IMR-90 (cell line): Measurements from ENCODE around the gene GPLD1. TPM values are rescaled to one million over a fixed set of nuclear protein-coding genes. Genes with fewer than 3 reads are reported as not detected.
A peak's percentile ranks its signal among the peaks of the same experiment; 100 is the strongest.

ENCODE experiments used
- ATAC-seq: fragments of 200-7000 bp; cut with Tn5 transposase; 2 replicates; pipeline ENCODE4 v1.9.1; 2020; ENCODE audit warnings: low read depth, mild to moderate bottlenecking, moderate library complexity
- Bru-seq: library from RNA; stranded (reverse); fragments of 400-500 nt; gene quantifications from one replicate; lab custom pipeline; 2021; lab: Mats Ljungman, UMichigan
- BruChase-seq, 2 experiments: library from RNA; stranded (reverse); fragments of 400-500 nt; gene quantifications; one replicate each; lab custom pipeline; 2021; lab: Mats Ljungman, UMichigan
- BruUV-seq: library from RNA; stranded (reverse); fragments of 400-500 nt; replicated peaks from 2 replicates; lab custom pipeline; 2021; lab: Mats Ljungman, UMichigan
- CTCF ChIA-PET: fragments of 300-600 bp; formaldehyde crosslinking; extraction: SDS; loops from one replicate; lab custom pipeline; 2021; ENCODE audit warnings: antibody characterized with exemption; lab: Yijun Ruan, JAX
- POLR2A ChIA-PET: fragments of 300-600 bp; sonication (Branson Sonifier 250); formaldehyde crosslinking; loops from one replicate; lab custom pipeline; 2022; ENCODE audit warnings: antibody characterized with exemption; ENCODE audit not compliant: unreplicated experiment; lab: Charles Lee
- DNase-seq: peaks from one replicate; pipeline ENCODE4 v3.0.0; 2013
- H2AFZ ChIP-seq: replicated peaks from 2 replicates; pipeline ENCODE3; 2013; ENCODE audit warnings: low read length, mild to moderate bottlenecking; ENCODE audit not compliant: poor library complexity
- H2AK5ac ChIP-seq: 2 replicates; pipeline ENCODE4 v1.6.1; 2013; ENCODE audit warnings: low read depth, low read length, inconsistent platforms
- H2AK9ac ChIP-seq: replicated peaks from 2 replicates; pipeline ENCODE3; 2013; ENCODE audit warnings: mild to moderate bottlenecking, low read depth, low read length, moderate library complexity; ENCODE audit not compliant: poor library complexity
- H2BK120ac ChIP-seq: 2 replicates; pipeline ENCODE4 v1.6.1; 2013; ENCODE audit warnings: low read depth, low read length, inconsistent platforms
- H2BK15ac ChIP-seq: 3 replicates; pipeline ENCODE4 v1.6.1; 2013; ENCODE audit warnings: low read depth, low read length, inconsistent platforms
- H2BK20ac ChIP-seq: 2 replicates; pipeline ENCODE4 v1.6.1; 2013; ENCODE audit warnings: low read depth, mild to moderate bottlenecking, inconsistent platforms, low read length, moderate library complexity
- H2BK5ac ChIP-seq: 2 replicates; pipeline ENCODE4 v1.6.1; 2013; ENCODE audit warnings: mild to moderate bottlenecking, low read depth, low read length, inconsistent platforms; ENCODE audit not compliant: poor library complexity, severe bottlenecking
- H3K14ac ChIP-seq: replicated peaks from 2 replicates; pipeline ENCODE4 v1.6.1; 2013; ENCODE audit warnings: low read depth, low read length, inconsistent platforms
- H3K18ac ChIP-seq: 2 replicates; pipeline ENCODE4 v1.6.1; 2013; ENCODE audit warnings: low read depth, low read length, control low read depth
- H3K23ac ChIP-seq: 2 replicates; pipeline ENCODE4 v1.6.1; 2013; ENCODE audit warnings: low read depth, low read length, inconsistent platforms
- H3K27ac ChIP-seq: 2 replicates; pipeline ENCODE4 v1.5.1; 2013; ENCODE audit warnings: mild to moderate bottlenecking, control low read depth, low read length; ENCODE audit not compliant: insufficient read depth
- H3K27me3 ChIP-seq: 2 replicates; pipeline ENCODE4 v1.6.1; 2013; ENCODE audit warnings: low read length; ENCODE audit not compliant: control insufficient read depth, insufficient read depth
- H3K36me3 ChIP-seq: 2 replicates; pipeline ENCODE4 v1.6.1; 2013; ENCODE audit warnings: low read length, mixed read lengths; ENCODE audit not compliant: control insufficient read depth, insufficient read depth
- H3K4ac ChIP-seq: 2 replicates; pipeline ENCODE4 v1.6.1; 2013; ENCODE audit warnings: low read depth, low read length, inconsistent platforms
- H3K4me1 ChIP-seq: 2 replicates; pipeline ENCODE4 v1.6.1; 2013; ENCODE audit warnings: low read length, mixed read lengths; ENCODE audit not compliant: control insufficient read depth, insufficient read depth
- H3K4me2 ChIP-seq: 2 replicates; pipeline ENCODE4 v1.6.1; 2013; ENCODE audit warnings: low read depth, mild to moderate bottlenecking, control low read depth, low read length, moderate library complexity
- H3K4me3 ChIP-seq: 2 replicates; pipeline ENCODE4 v1.5.1; 2013; ENCODE audit warnings: low read depth, mild to moderate bottlenecking, control low read depth, low read length, moderate library complexity; ENCODE audit not compliant: insufficient read depth
- H3K56ac ChIP-seq: 2 replicates; pipeline ENCODE4 v1.6.1; 2013; ENCODE audit warnings: low read length, inconsistent platforms; ENCODE audit not compliant: insufficient read depth; ENCODE audit errors: extremely low read depth
- H3K79me1 ChIP-seq, 2 experiments: 2 replicates each; pipeline ENCODE4 v1.6.1; 2013; ENCODE audit warnings: low read length in 2 of 2, inconsistent platforms in 1 of 2, low read depth in 1 of 2
- H3K9ac ChIP-seq: 2 replicates; pipeline ENCODE4 v1.6.1; 2013; ENCODE audit warnings: low read depth, low read length, control low read depth
- H3K9me1 ChIP-seq: 2 replicates; pipeline ENCODE4 v1.6.1; 2013; ENCODE audit warnings: low read length, inconsistent platforms; ENCODE audit not compliant: insufficient read depth
- H3K9me3 ChIP-seq: 2 replicates; pipeline ENCODE4 v1.6.1; 2013; ENCODE audit warnings: low read length; ENCODE audit not compliant: control insufficient read depth, insufficient read depth
- H4K20me1 ChIP-seq: 2 replicates; pipeline ENCODE4 v1.6.1; 2013; ENCODE audit warnings: low read length, inconsistent platforms; ENCODE audit not compliant: insufficient read depth
- H4K5ac ChIP-seq: 2 replicates; pipeline ENCODE4 v1.6.1; 2013; ENCODE audit warnings: mild to moderate bottlenecking, low read depth, low read length, control low read depth
- H4K8ac ChIP-seq, 2 experiments: 2 replicates each; pipeline ENCODE4 v1.6.1; 2013; ENCODE audit warnings: low read depth in 2 of 2, low read length in 2 of 2, control low read depth in 1 of 2, inconsistent platforms in 1 of 2
- H4K91ac ChIP-seq: 2 replicates; pipeline ENCODE4 v1.6.1; 2013; ENCODE audit warnings: low read depth, low read length, inconsistent platforms; ENCODE audit not compliant: insufficient read depth
- BHLHE40 ChIP-seq: fragments of 150-350 bp; IDR thresholded peaks from 2 replicates; pipeline ENCODE4 v1.6.1; 2016; ENCODE audit warnings: mild to moderate bottlenecking, low read depth, low read length
- CEBPB ChIP-seq: IDR thresholded peaks from 2 replicates; pipeline ENCODE4 v1.6.1; 2012; ENCODE audit warnings: low read depth, low read length, improper control_type of control experiment
- CHD1 ChIP-seq: IDR thresholded peaks from 2 replicates; pipeline ENCODE4 v1.6.1; 2012; ENCODE audit warnings: low read depth, low read length, improper control_type of control experiment
- CTCF ChIP-seq: conservative IDR thresholded peaks from 2 replicates; pipeline ENCODE4 v1.5.1; 2012; ENCODE audit warnings: mild to moderate bottlenecking, low read depth, low read length, improper control_type of control experiment
- ELK1 ChIP-seq: fragments of 150-350 bp; IDR thresholded peaks from 2 replicates; pipeline ENCODE4 v1.6.1; 2016; ENCODE audit warnings: low read depth, mild to moderate bottlenecking, low read length, moderate library complexity, borderline replicate concordance
- FOS ChIP-seq: fragments of 150-350 bp; IDR thresholded peaks from 2 replicates; pipeline ENCODE4 v1.6.1; 2016; ENCODE audit warnings: low read depth, low read length
- MAFK ChIP-seq: IDR thresholded peaks from 2 replicates; pipeline ENCODE4 v1.6.1; 2012; ENCODE audit warnings: low read depth, low read length, improper control_type of control experiment
- MAZ ChIP-seq: IDR thresholded peaks from 2 replicates; pipeline ENCODE4 v1.6.1; 2012; ENCODE audit warnings: low read depth, mild to moderate bottlenecking, low read length, improper control_type of control experiment, moderate library complexity, borderline replicate concordance
- MXI1 ChIP-seq: IDR thresholded peaks from 2 replicates; pipeline ENCODE4 v1.6.1; 2012; ENCODE audit warnings: low read depth, mild to moderate bottlenecking, low read length, moderate library complexity, borderline replicate concordance
- NFE2L2 ChIP-seq: fragments of 150-350 bp; IDR thresholded peaks from 2 replicates; pipeline ENCODE4 v1.6.1; 2016; ENCODE audit warnings: low read depth, mild to moderate bottlenecking, low read length
- POLR2A ChIP-seq: IDR thresholded peaks from 2 replicates; pipeline ENCODE4 v1.6.1; 2012; ENCODE audit warnings: mild to moderate bottlenecking, low read depth, low read length
- RAD21 ChIP-seq: IDR thresholded peaks from 2 replicates; pipeline ENCODE4 v1.6.1; 2012; ENCODE audit warnings: low read length, improper control_type of control experiment
- RCOR1 ChIP-seq: IDR thresholded peaks from 2 replicates; pipeline ENCODE4 v1.6.1; 2012; ENCODE audit warnings: mild to moderate bottlenecking, low read length, improper control_type of control experiment; ENCODE audit not compliant: insufficient replicate concordance
- RFX5 ChIP-seq: IDR thresholded peaks from 2 replicates; pipeline ENCODE4 v1.8.0; 2012; ENCODE audit warnings: low read depth, mild to moderate bottlenecking, low read length, moderate library complexity
- SMC3 ChIP-seq: fragments of 150-350 bp; IDR thresholded peaks from 2 replicates; pipeline ENCODE4 v1.6.1; 2016; ENCODE audit warnings: low read depth, mild to moderate bottlenecking, antibody characterized with exemption, low read length, moderate library complexity
- WGBS, 2 experiments: methylation state at CpG; one replicate each; pipeline versions ENCODE4 v1.1.5 to v1.1.7; 2013; ENCODE audit warnings: missing lambda C conversion rate in 2 of 2; ENCODE audit not compliant: insufficient read length in 1 of 2; ENCODE audit errors: extremely low coverage in 2 of 2; 5-methylcytosine and 5-hydroxymethylcytosine counted together
- dilution Hi-C: fragments of 300-500 bp; cut with HindIII; formaldehyde crosslinking; loops from one replicate; pipeline ENCODE4 v1.14.3; 2018; ENCODE audit warnings: low sequenced_read_pairs; ENCODE audit not compliant: unreplicated experiment
- in situ Hi-C: fragments of 300-500 bp; cut with MboI; formaldehyde crosslinking; loops from 3 replicates; pipeline ENCODE4 v1.14.3; 2019; ENCODE audit warnings: low sequenced_read_pairs, inconsistent platforms, mixed read lengths
- intact Hi-C: fragments of 100-400 bp; cut with micrococcal nuclease; formaldehyde crosslinking; loops from 2 replicates; pipeline ENCODE4 v1.10.0; 2022
- long read RNA-seq: library from polyadenylated mRNA; unstranded; transcript quantifications from one replicate; pipeline ENCODE4 v2.0.0, GENCODE V29; 2021; ENCODE audit not compliant: unreplicated experiment
- polyA plus RNA-seq, 3 experiments: library from polyadenylated mRNA; depleted of rRNA; stranded (reverse); fragments of >200 nt; gene quantifications; 2 replicates each; pipeline ENCODE4 v1.2.3, GENCODE V29; 2012; ENCODE audit warnings: low replicate concordance in 1 of 3
- total RNA-seq: library from RNA; depleted of rRNA; stranded (reverse); fragments of >200 nt; gene quantifications from 2 replicates; pipeline ENCODE4 v1.2.3, GENCODE V29; 2012; rRNA removed

GPLD1 gene
- total RNA-seq (0.18 and 0.28 TPM in 2 replicates), polyA plus RNA-seq (2012; rRNA removed) (0.05 and 0.11 TPM in 2 replicates), Bru-seq, nascent RNA (percentile 21 among the genes with signal in this experiment), BruChase-seq, experiment 1, labeled RNA remaining after a 6-hour chase (percentile 20 among the genes with signal in this experiment), BruChase-seq, experiment 2, labeled RNA remaining after a 2-hour chase (percentile 20 among the genes with signal in this experiment)
- 0.05 and 0.21 TPM in 2 replicates for polyA plus RNA-seq (2012; cell fraction: cytosol; rRNA removed)
- polyA plus RNA-seq (2012; cell fraction: nucleus; rRNA removed; ENCODE audit: low replicate concordance), result 0.11 and 0.12 TPM in 2 replicates
- long read RNA-seq, partial matches to known transcripts, result 0 of 1 reads
- long read RNA-seq, other reads (novel, unspliced or antisense), result 1 of 1 reads

DNA sequence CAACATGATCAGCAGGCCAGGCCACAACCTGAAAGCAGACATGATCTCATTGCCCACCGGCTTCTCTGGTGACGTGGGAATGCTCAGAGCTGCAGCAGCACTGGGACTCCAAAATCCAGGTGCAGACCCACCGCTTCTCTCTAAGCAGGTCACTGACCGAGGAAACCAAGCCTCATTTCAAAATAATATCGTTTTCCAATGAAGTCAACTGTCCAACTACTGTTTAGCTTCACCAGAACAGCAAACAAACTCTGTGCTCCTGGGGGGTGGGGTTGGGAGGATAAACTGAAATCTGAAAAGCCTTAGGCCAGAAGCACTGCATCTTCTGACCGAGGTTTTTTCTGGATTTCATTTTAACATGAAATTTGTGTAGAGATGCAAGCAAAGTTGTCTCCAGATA, at the start of gene GPLD1:
GPLD1 (minus strand) TSS at position 109 of the 400 bp plus-strand sequence; CDS start at position 42, 67 bp downstream.
- H3K36me3 ChIP-seq, result no peaks in the 10 kb centered on the region
- H3K9me1 ChIP-seq, result no peaks in the 10 kb centered on the region
- no peak within 1 kb of the TSS for H2AK9ac ChIP-seq
- no peak within 1 kb of the TSS for H2BK20ac ChIP-seq
- WGBS, 2 experiments, result no CpG with 5 or more reads among the region's 6 CpGs
- no TSS peak for BruUV-seq
- ATAC-seq (no peak), DNase-seq (no peak)
- H2BK120ac ChIP-seq, result no peak within 1 kb of the TSS
- dilution Hi-C loops (no loop called here), intact Hi-C loops (no loop called here), in situ Hi-C loops (no loop called here)
- no peak within 1 kb of the TSS for H2AK5ac ChIP-seq
- H4K91ac ChIP-seq, result no peak within 1 kb of the TSS
- H2AFZ ChIP-seq, result no peak within 1 kb of the TSS
- H3K9me3 ChIP-seq, result no peaks in the 10 kb centered on the region
- H4K20me1 ChIP-seq, result no peaks in the 10 kb centered on the region
- ChIA-PET CTCF (interaction anchor here (0.6 kb wide), 1 partner anchor 100 kb away, joined by 3 read pairs; no protein-coding TSS in a partner anchor), POLR2A (no interaction called here)
- no peak within 1 kb of the TSS for H2BK5ac ChIP-seq
- no peak within 1 kb of the TSS for H3K23ac ChIP-seq
- H4K8ac ChIP-seq, result no peak within 1 kb of the TSS
- no peak within 1 kb of the TSS for H3K4me2 ChIP-seq
- H3K27me3 ChIP-seq, result peaks cover 4% of the 10 kb centered on the region
- peaks cover 1% of the 10 kb centered on the region for H3K4me1 ChIP-seq
- no peak within 1 kb of the TSS for H3K14ac ChIP-seq
- no peak within 1 kb of the TSS for H3K4ac ChIP-seq
- no peak within 1 kb of the TSS for H3K18ac ChIP-seq
- no peak within 1 kb of the TSS for H2BK15ac ChIP-seq
- no peak within 1 kb of the TSS for H4K5ac ChIP-seq
- no peaks in the 10 kb centered on the region for H3K79me1 ChIP-seq
- no peak within 1 kb of the TSS for H3K9ac ChIP-seq
- no peak within 1 kb of the TSS for H3K27ac ChIP-seq
- H3K4me3 ChIP-seq, result no peak within 1 kb of the TSS
- no peak within 1 kb of the TSS for H3K56ac ChIP-seq
- TF ChIP-seq MAZ (no peak), FOS (no peak), SMC3 (no peak), ELK1 (no peak), RAD21 (no peak), POLR2A (no peak), NFE2L2 (no peak), RCOR1 (no peak), BHLHE40 (no peak), MAFK (no peak), CHD1 (no peak), RFX5 (no peak), CTCF (no peak), CEBPB (no peak), MXI1 (no peak)
